ENCODE results near the gene CRHBP. TPM values are rescaled to one million over a fixed set of nuclear protein-coding genes. Genes with fewer than 3 reads are reported as not detected.

The CRHBP gene
- polyA plus RNA-seq, 2 of the 4 experiments (the other 2 are of a cell fraction), result not detected

DNA sequence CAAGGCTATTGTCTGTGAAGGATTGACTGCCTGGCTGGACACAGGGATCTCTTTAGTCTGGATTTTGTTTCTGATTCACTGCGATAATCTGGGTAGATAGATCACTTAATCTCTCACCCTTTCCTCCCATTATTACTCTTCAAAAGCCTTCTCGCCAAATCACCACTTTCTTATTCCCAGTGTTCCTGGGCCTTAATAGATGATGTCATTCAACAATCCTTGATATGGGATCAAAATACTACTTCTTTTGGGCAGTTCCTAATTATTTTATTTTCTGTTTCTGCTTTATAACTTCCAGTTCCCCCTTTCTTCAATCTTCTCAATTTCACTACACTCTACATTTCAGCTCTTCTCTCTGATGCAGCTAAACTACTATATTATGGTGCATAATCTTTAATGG, 6.8 kb upstream of the CRHBP start:
- no peak for FAIRE-seq

DNA sequence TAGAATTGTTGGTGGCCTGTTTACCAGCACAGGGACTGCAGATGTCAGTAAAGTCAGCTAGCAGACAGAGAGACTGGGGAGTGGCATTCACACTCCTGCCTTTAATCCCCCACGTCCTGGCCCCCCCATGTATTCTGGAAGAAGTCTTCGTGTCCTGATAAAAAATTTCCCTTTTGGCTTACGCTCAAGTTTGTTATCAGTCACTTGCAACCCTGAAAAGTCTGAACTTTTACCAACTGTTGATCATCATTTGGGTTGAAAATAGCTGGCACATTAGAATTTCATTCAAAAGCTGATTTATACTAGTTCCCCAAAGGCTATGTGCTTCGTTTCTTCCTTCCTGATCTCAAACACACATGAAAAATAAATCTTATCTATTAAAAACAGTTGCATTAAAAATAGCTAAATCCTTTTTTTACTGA, 5.8 kb upstream of the CRHBP start:
- H3K4me1 ChIP-seq, result no peaks in the 10 kb centered on the region
- WGBS (ENCODE audit: missing lambda C conversion rate), result 52% methylated on average over 4 of the region's 4 CpGs
- H3K4me3 ChIP-seq, result no peak overlapping the region
- H3K9me3 ChIP-seq, result no peaks in the 10 kb centered on the region
- DNase-seq (ENCODE audit: low read depth in 1 of 2, low spot score in 1 of 2) (no peak), FAIRE-seq (no peak), ATAC-seq (no peak)
- H3K27ac ChIP-seq, result no peak overlapping the region
- H3K4me2 ChIP-seq, result no peak overlapping the region
- CTCF ChIA-PET, result interaction anchor here (1.6 kb wide), 1 partner anchor 69 kb away, joined by 4 read pairs; no protein-coding TSS in a partner anchor
- POLR2A ChIA-PET, result no interaction called here
- no peak for TF ChIP-seq NR3C1 (IDR thresholded peaks at IDR 0.05)
- TF ChIP-seq, protein P1, sequence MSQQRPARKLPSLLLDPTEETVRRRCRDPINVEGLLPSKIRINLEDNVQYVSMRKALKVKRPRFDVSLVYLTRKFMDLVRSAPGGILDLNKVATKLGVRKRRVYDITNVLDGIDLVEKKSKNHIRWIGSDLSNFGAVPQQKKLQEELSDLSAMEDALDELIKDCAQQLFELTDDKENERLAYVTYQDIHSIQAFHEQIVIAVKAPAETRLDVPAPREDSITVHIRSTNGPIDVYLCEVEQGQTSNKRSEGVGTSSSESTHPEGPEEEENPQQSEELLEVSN (IDR thresholded peaks at IDR 0.05; ENCODE audit: borderline replicate concordance, low read depth), result no peak
- no peak for TF ChIP-seq KDM1A (IDR thresholded peaks at IDR 0.05; ENCODE audit: low read depth)
- TF ChIP-seq, protein P2, sequence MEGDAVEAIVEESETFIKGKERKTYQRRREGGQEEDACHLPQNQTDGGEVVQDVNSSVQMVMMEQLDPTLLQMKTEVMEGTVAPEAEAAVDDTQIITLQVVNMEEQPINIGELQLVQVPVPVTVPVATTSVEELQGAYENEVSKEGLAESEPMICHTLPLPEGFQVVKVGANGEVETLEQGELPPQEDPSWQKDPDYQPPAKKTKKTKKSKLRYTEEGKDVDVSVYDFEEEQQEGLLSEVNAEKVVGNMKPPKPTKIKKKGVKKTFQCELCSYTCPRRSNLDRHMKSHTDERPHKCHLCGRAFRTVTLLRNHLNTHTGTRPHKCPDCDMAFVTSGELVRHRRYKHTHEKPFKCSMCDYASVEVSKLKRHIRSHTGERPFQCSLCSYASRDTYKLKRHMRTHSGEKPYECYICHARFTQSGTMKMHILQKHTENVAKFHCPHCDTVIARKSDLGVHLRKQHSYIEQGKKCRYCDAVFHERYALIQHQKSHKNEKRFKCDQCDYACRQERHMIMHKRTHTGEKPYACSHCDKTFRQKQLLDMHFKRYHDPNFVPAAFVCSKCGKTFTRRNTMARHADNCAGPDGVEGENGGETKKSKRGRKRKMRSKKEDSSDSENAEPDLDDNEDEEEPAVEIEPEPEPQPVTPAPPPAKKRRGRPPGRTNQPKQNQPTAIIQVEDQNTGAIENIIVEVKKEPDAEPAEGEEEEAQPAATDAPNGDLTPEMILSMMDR (IDR thresholded peaks at IDR 0.05), result no peak
- TF ChIP-seq HEYL (CRISPR knock-in tag; IDR thresholded peaks at IDR 0.05), result no peak
- no peak for TF ChIP-seq FOXS1 (CRISPR knock-in tag; IDR thresholded peaks at IDR 0.05)
- TF ChIP-seq, protein P3, sequence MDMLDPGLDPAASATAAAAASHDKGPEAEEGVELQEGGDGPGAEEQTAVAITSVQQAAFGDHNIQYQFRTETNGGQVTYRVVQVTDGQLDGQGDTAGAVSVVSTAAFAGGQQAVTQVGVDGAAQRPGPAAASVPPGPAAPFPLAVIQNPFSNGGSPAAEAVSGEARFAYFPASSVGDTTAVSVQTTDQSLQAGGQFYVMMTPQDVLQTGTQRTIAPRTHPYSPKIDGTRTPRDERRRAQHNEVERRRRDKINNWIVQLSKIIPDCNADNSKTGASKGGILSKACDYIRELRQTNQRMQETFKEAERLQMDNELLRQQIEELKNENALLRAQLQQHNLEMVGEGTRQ (IDR thresholded peaks at IDR 0.05), result no peak
- TF ChIP-seq PHF8 (IDR thresholded peaks at IDR 0.05; ENCODE audit: borderline replicate concordance, low read depth), result no peak
- TF ChIP-seq HOXB13 (CRISPR knock-in tag; IDR thresholded peaks at IDR 0.05; ENCODE audit: low read depth), result no peak
- TF ChIP-seq EHF (CRISPR knock-in tag; IDR thresholded peaks at IDR 0.05), result no peak
- no peak for TF ChIP-seq ESRRA (IDR thresholded peaks at IDR 0.05; ENCODE audit: borderline replicate concordance, low read length)
- no peak for TF ChIP-seq KDM5A (IDR thresholded peaks at IDR 0.05)
- no peak for TF ChIP-seq CBX8 (IDR thresholded peaks at IDR 0.05)
- no peak for TF ChIP-seq HOXB5 (CRISPR knock-in tag; IDR thresholded peaks at IDR 0.05)
- no peak for TF ChIP-seq JUNB (IDR thresholded peaks at IDR 0.05)
- no peak for TF ChIP-seq RFX5 (IDR thresholded peaks at IDR 0.05)
- no peak for TF ChIP-seq CEBPB (IDR thresholded peaks at IDR 0.05)
- TF ChIP-seq JUN (IDR thresholded peaks at IDR 0.05), result no peak
- no peak for TF ChIP-seq RNF2 (IDR thresholded peaks at IDR 0.05; ENCODE audit: borderline replicate concordance, low read depth)
- TF ChIP-seq ZNF302 (CRISPR knock-in tag; IDR thresholded peaks at IDR 0.05), result no peak

More for the DNA sequence above, 6.8 kb upstream of the CRHBP start:
- POLR2A ChIA-PET, result no interaction called here
- no peak overlapping the region for H3K4me3 ChIP-seq
- no peak overlapping the region for H3K27ac ChIP-seq
- TF ChIP-seq JUNB (IDR thresholded peaks at IDR 0.05) (no peak), EHMT2 (IDR thresholded peaks at IDR 0.05; ENCODE audit: low read depth) (no peak)
- WGBS (ENCODE audit: missing lambda C conversion rate), result 94% methylated on average over 2 of the region's 2 CpGs
- no peak for ATAC-seq
- H3K9me3 ChIP-seq, result no peaks in the 10 kb centered on the region
- H3K4me1 ChIP-seq, result no peaks in the 10 kb centered on the region
- DNase-seq (ENCODE audit: low read depth in 1 of 2, low spot score in 1 of 2), result no peak
- H3K4me2 ChIP-seq, result no peak overlapping the region
- CTCF ChIA-PET, result no interaction called here
